C1 segment of cervical spinal cord (tissue), 14 donors: ENCODE results near the gene CEP72.
"Not testable (repeated sequence)": the region's sequence is repeated elsewhere in the genome, so short reads cannot be mapped to it uniquely, and the experiment has no call there.

Experiments
- DNase-seq, 14 donors: peaks; one replicate each; lab custom pipeline; 2025; lab: John Stamatoyannopoulos, UW

The CEP72 gene

GRCh38 chr5:579746-580366 is 32.3 kb upstream of the CEP72 start:
- DNase-seq = no peak

- no peak for DNase-seq
These were observed 31.7 kb upstream of the CEP72 start for GRCh38 chr5:580436-580835.

GRCh38 chr5:581266-581665 is 30.9 kb upstream of the CEP72 start:
- no peak for DNase-seq

GRCh38 chr5:581941-582340 is 30.2 kb upstream of the CEP72 start:
- no peak for DNase-seq

- DNase-seq = not testable (repeated sequence)
These were observed 29.7 kb upstream of the CEP72 start for GRCh38 chr5:582445-582844.

- no peak for DNase-seq
These were observed 29.1 kb upstream of the CEP72 start for GRCh38 chr5:582936-583635.

- DNase-seq = no peak
These were observed 28.5 kb upstream of the CEP72 start for GRCh38 chr5:583645-584044.

GRCh38 chr5:584216-584615 is 27.9 kb upstream of the CEP72 start:
- no peak for DNase-seq

GRCh38 chr5:584846-585245 is 27.3 kb upstream of the CEP72 start:
- DNase-seq = no peak

- no peak for DNase-seq
These were observed 26.6 kb upstream of the CEP72 start for GRCh38 chr5:585556-585955.

GRCh38 chr5:585962-586628 is 26.0 kb upstream of the CEP72 start:
- DNase-seq = no peak

GRCh38 chr5:586751-587285 is 25.3 kb upstream of the CEP72 start:
- no peak for DNase-seq

- DNase-seq = no peak
These were observed 24.7 kb upstream of the CEP72 start for GRCh38 chr5:587403-587802.

- DNase-seq = no peak
These were observed 23.6 kb upstream of the CEP72 start for GRCh38 chr5:588406-588995.

GRCh38 chr5:589173-589572 is 23.0 kb upstream of the CEP72 start:
- no peak for DNase-seq

- no peak for DNase-seq
These were observed 22.6 kb upstream of the CEP72 start for GRCh38 chr5:589588-589987.

- no peak for DNase-seq
These were observed 21.8 kb upstream of the CEP72 start for GRCh38 chr5:590346-590745.

GRCh38 chr5:591746-592145 is 20.4 kb upstream of the CEP72 start:
- no peak for DNase-seq

GRCh38 chr5:592158-592557 is 20.0 kb upstream of the CEP72 start:
- no peak for DNase-seq

- no peak for DNase-seq
These were observed 18.6 kb upstream of the CEP72 start for GRCh38 chr5:593511-593910.

GRCh38 chr5:594226-594860 is 17.8 kb upstream of the CEP72 start:
- DNase-seq = no peak

- DNase-seq = no peak
These were observed 16.8 kb upstream of the CEP72 start for GRCh38 chr5:595285-595875.
